Bronchial epithelial cell (primary cell): ENCODE results near the gene LIM2. TPM values are rescaled to one million over a fixed set of nuclear protein-coding genes. Genes with fewer than 3 reads are reported as not detected.
A peak's percentile ranks its signal among the peaks of the same experiment; 100 is the strongest.

Source experiments
- DNase-seq: peaks from one replicate; pipeline ENCODE4 v3.0.0-alpha.2; 2010; ENCODE audit warnings: low read depth
- FAIRE-seq: peaks from 2 replicates; lab custom pipeline; 2011; peaks lifted over from hg19 to GRCh38; lab: Jason Lieb, UNC
- H3K27me3 ChIP-seq: 2 replicates; pipeline ENCODE4 v1.5.1; 2011; ENCODE audit warnings: low read length; ENCODE audit not compliant: control insufficient read depth, insufficient read depth
- H3K36me3 ChIP-seq: 2 replicates; pipeline ENCODE4 v1.5.1; 2011; ENCODE audit warnings: low read length; ENCODE audit not compliant: control insufficient read depth, insufficient read depth
- H3K4me3 ChIP-seq: 2 replicates; pipeline ENCODE4 v1.5.1; 2011; ENCODE audit warnings: mild to moderate bottlenecking, low read depth, low read length, control low read depth
- total RNA-seq: library from RNA; depleted of rRNA; stranded (reverse); fragments of >200 nt; gene quantifications from 2 replicates; pipeline ENCODE4 v1.2.1, GENCODE V29; 2014
- TF ChIP-seq, protein P1 (sequence below): IDR thresholded peaks from 2 replicates; pipeline ENCODE4 v1.5.1; 2011; ENCODE audit warnings: mild to moderate bottlenecking, moderate library complexity, low read length, control low read depth, inconsistent platforms; ENCODE audit not compliant: insufficient read depth, severe bottlenecking

The LIM2 gene
- total RNA-seq, 1 donor from 2014 or later: not detected

DNA sequence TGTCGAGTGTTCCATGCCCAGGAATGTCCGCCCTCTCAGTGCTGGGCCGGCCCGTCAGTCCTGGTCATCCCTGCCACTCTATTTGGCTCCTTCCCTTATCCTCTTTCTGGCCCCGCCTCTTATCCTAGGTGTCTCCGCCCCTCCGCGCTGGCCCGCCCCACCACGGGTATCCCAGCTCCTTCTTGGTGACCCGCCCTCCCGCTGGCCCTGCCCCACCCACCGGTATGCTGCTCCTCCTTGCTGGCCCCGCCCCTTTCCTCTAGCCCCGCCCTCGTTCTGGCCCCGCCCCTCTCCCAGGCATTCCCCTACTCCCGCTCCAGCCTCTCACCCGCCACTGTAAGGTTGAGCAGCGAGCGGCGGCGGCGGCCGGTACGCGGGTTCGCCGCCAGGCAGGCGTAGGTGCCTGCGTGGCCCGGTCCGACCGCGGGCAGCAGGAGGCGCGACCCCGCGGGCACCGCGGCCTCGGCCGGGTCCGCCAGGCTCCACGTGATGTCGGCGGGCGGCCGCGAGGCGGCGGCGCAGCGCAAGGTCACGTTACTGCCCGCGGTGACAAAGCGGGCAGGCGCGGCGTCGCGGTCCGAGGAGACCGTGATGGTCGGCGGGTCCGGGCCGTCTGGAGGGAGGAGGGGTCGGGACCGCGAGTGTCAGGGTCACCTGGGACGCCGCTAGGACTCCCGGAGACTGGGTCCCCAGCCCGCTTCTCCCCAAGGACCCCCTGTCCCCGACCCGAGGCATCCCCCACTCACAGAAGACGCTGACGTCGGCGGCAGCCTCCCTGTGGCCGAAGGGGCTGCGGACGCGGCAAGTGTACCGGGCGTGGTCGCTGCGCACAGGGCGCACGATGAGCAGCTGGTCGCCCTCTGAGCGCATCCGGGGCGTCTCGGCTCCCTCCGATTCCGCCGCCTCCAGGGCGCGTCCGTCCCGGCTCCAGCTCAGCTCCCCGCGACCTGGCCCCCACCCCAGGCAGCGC is 47.8 kb downstream of the LIM2 start:
- peak; percentile 85 for DNase-seq
- FAIRE-seq: no peak
- Histone ChIP-seq H3K36me3 (no peaks in the 10 kb centered on the region), H3K27me3 (no peaks in the 10 kb centered on the region), H3K4me3 (peak overlapping the region; percentile 50)
- TF ChIP-seq, protein P1, sequence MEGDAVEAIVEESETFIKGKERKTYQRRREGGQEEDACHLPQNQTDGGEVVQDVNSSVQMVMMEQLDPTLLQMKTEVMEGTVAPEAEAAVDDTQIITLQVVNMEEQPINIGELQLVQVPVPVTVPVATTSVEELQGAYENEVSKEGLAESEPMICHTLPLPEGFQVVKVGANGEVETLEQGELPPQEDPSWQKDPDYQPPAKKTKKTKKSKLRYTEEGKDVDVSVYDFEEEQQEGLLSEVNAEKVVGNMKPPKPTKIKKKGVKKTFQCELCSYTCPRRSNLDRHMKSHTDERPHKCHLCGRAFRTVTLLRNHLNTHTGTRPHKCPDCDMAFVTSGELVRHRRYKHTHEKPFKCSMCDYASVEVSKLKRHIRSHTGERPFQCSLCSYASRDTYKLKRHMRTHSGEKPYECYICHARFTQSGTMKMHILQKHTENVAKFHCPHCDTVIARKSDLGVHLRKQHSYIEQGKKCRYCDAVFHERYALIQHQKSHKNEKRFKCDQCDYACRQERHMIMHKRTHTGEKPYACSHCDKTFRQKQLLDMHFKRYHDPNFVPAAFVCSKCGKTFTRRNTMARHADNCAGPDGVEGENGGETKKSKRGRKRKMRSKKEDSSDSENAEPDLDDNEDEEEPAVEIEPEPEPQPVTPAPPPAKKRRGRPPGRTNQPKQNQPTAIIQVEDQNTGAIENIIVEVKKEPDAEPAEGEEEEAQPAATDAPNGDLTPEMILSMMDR: peak; percentile 26

GRCh38 chr19:51339313-51339686 is 48.5 kb downstream of the LIM2 start:
- TF ChIP-seq, protein P1: no peak
- no peak for DNase-seq
- Histone ChIP-seq H3K36me3 (no peaks in the 10 kb centered on the region), H3K27me3 (no peaks in the 10 kb centered on the region), H3K4me3 (peak overlapping the region; percentile 50)
- FAIRE-seq: no peak

DNA sequence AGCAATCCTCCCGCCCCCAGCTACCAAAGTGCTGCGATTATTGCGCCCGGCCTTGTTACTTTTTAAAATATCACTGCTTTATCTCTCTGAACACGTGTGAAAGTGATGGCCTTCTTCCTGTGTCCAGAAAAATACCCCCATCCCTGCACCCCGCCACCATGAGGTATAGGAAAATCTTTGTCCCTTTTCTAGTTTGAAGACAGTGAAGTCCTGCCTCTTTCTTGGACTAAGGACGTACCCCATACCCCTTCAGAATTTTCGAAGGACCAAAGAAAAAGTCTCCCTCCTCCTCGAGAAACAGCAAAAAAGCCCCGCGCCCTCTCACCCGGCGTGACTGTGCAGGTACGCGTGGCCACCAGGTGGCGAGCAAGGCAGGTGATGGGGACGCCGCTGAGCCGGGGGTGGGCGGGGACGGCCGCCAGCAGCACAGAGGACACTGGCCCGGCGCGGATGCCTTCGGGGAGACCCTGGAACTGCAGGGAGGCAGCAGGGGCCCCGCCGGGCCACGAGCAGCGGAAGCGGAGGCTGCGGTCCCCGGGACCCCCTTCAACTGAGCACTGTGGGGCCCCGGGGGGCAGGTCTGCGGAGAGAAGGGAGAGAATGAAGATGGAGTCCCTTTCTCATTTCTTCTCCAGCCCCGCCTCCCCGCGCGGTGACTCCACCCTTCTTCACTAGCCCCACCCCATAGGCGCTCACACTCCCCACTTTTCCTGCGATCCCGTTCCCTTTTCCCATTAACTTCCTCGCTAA is 49.0 kb downstream of the LIM2 start:
- H3K36me3 ChIP-seq: no peaks in the 10 kb centered on the region
- no peak for FAIRE-seq
- peak; percentile 53 for DNase-seq
- TF ChIP-seq, protein P1: peak; percentile 85
- no peaks in the 10 kb centered on the region for H3K27me3 ChIP-seq
- H3K4me3 ChIP-seq: peak overlapping the region; percentile 50

DNA sequence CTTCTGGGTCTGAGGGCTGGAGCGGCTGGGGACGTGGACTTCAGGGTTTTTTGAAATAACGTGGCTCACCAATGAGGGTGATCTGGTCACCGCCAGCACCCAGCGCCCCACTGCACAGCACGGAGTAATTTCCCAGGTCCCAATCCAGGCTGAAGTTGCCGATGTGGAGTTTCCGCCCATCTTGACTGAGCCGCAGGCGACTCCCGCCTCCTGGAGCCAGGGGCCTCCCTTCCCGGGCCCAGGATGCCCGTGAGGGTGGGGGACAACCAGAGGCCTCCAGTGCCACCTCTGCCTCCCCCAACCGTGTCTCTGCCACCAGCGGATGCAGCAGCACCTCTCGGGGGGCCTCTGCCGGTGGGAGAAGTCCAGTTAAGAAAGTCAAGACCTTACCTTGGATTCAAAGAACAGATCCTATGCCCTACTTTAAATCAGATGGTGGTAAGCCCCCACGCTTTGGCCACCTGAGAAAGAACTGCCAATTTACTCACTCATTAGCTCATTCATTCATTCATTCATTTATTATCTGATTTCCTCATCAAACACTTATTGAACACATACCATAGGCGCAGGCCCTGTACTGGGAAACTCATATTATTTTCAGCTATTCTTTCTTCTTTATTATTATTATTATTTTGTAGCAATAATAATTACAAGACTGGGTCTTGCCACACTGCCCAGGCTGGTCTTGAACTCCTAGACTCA is 49.8 kb downstream of the LIM2 start:
- DNase-seq (no peak), FAIRE-seq (no peak)
- Histone ChIP-seq H3K27me3 (no peaks in the 10 kb centered on the region), H3K36me3 (no peaks in the 10 kb centered on the region), H3K4me3 (no peak overlapping the region)
- TF ChIP-seq, protein P1: no peak

GRCh38 chr19:51337141-51337860 is 50.5 kb downstream of the LIM2 start:
- FAIRE-seq: no peak
- no peak for DNase-seq
- Histone ChIP-seq H3K4me3 (no peak overlapping the region), H3K36me3 (no peaks in the 10 kb centered on the region), H3K27me3 (no peaks in the 10 kb centered on the region)
- TF ChIP-seq, protein P1: no peak
